ENCODE results near the gene CLEC20A. TPM values are rescaled to one million over a fixed set of nuclear protein-coding genes. Genes with fewer than 3 reads are reported as not detected.

CLEC20A gene
- total RNA-seq, 1 donor: 0.54 TPM

- no peak for DNase-seq (ENCODE audit: low read depth in 2 of 3, low spot score in 2 of 3)
Measured at GRCh38 chr1:178483251-178483957, 13.4 kb downstream of the CLEC20A start.

- DNase-seq (ENCODE audit: low read depth in 2 of 3, low spot score in 2 of 3): no peak
Measured at GRCh38 chr1:178477841-178478240, 18.9 kb downstream of the CLEC20A start.

DNA sequence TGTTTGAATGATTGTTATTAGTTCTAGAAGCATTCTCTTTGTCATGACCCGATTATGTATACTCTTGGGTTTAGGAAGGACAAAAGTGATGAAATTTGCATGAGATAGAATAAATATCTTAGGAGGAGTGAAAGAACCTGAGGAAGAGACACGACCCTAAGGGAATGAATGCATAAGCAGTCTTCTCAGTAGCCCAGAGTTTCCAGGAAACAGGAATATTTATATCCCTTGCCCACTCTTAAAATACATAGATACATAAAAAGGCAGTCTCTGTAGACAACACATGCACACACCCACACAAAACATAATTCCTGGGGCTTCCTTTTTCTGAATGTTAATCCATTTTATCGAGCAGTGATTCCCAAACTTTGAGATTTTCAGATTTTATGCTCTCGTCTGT is 19.4 kb downstream of the CLEC20A start:
- DNase-seq (ENCODE audit: low read depth in 2 of 3, low spot score in 2 of 3): no peak

- no peak for DNase-seq (ENCODE audit: low read depth in 2 of 3, low spot score in 2 of 3)
Measured at GRCh38 chr1:178472531-178472930, 24.2 kb downstream of the CLEC20A start.

- DNase-seq (ENCODE audit: low read depth in 2 of 3, low spot score in 2 of 3): no peak
Measured at GRCh38 chr1:178470411-178470960, 26.3 kb downstream of the CLEC20A start.

DNA sequence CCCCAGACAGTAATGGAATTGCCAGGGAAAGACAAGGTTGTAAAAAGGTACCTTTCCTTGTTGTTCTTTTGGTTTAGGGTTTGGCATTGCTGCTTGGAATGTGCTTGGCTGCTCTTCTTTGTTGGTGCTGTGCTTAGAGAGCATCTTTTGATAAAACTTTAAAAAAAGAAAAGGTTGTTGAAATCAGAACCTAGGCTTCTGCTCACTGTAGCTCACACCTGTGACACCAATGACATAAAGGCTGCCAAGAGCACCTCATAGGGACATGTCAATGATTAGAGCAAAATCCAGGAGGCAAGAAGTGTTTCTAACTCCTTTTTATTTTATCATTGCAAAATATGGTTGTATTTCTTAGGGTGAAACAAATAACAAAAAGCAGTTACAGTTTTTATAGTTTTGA is 28.9 kb downstream of the CLEC20A start:
- DNase-seq (ENCODE audit: low read depth in 2 of 3, low spot score in 2 of 3): no peak

GRCh38 chr1:178465011-178465410 is 31.8 kb downstream of the CLEC20A start:
- DNase-seq (ENCODE audit: low read depth in 2 of 3, low spot score in 2 of 3): no peak

- DNase-seq (ENCODE audit: low read depth in 2 of 3, low spot score in 2 of 3): no peak
Measured at GRCh38 chr1:178464566-178464965, 32.2 kb downstream of the CLEC20A start.

GRCh38 chr1:178464141-178464540 is 32.6 kb downstream of the CLEC20A start:
- no peak for DNase-seq (ENCODE audit: low read depth in 2 of 3, low spot score in 2 of 3)

DNA sequence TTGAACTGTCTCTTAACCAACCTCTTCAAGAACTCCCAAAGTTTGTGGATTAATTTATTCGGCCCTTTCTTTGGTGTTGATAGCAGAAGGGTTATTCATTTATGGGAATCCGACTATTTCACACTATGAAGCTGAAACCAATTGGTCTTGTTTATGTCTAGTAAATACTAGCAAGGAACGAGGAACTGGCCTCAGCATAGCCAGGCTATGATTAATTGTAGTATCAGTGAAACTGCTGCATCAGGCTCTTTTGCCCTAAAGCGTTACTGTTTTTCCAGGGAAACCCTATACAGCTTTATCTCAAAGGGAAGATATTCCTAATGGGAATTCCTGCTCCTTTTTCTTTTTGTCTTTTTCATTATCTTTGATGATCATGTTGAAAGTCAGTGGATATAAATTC is 35.1 kb downstream of the CLEC20A start:
- DNase-seq (ENCODE audit: low read depth in 2 of 3, low spot score in 2 of 3): no peak

GRCh38 chr1:178461104-178461503 is 35.7 kb downstream of the CLEC20A start:
- DNase-seq (ENCODE audit: low read depth in 2 of 3, low spot score in 2 of 3): no peak

GRCh38 chr1:178458203-178458602 is 38.6 kb downstream of the CLEC20A start:
- DNase-seq (ENCODE audit: low read depth in 2 of 3, low spot score in 2 of 3): no peak

- DNase-seq (ENCODE audit: low read depth in 2 of 3, low spot score in 2 of 3): no peak
Measured at GRCh38 chr1:178457651-178458050, 39.1 kb downstream of the CLEC20A start.

- DNase-seq (ENCODE audit: low read depth in 2 of 3, low spot score in 2 of 3): no peak
Measured at GRCh38 chr1:178456472-178456871, 40.3 kb downstream of the CLEC20A start.

DNA sequence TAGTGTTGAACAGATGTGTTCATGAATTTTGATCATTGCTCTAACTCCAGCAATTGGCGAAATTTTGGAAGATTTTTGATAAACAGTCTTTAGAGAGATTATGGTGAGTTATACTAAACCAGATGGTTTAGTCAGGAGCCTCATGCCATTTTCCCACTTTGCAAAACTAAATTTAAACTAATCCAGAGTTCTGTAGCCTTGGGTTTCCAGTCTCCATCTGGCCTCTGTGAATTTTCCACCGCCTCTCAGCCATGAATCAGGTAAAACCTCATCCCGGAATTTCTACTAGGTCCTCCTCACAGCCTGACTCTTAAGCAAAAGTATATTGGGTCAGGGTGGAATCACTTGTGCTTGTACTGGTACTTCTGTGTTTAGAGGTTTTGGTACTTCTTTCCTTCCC is 44.8 kb downstream of the CLEC20A start:
- DNase-seq (ENCODE audit: low read depth in 2 of 3, low spot score in 2 of 3): no peak

DNA sequence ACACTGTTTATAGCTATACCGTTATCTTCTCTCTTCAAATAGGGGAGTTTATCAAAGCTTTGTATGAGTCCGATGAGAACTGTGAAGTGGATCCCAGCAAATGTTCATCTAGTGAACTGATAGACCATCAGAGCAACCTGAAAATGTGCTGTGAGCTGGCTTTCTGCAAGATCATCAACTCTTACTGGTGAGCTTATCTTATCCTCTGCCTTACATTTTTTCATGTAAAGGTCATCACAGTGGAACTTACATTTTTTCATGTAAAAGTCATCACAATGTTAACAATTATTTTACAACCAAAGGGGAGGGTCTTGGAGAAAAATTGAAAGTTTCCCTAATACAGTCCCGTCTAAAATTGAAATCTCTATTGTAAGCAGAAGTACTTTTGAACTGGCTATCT is 45.2 kb downstream of the CLEC20A start:
- DNase-seq (ENCODE audit: low read depth in 2 of 3, low spot score in 2 of 3): no peak

GRCh38 chr1:178450871-178451270 is 45.9 kb downstream of the CLEC20A start:
- no peak for DNase-seq (ENCODE audit: low read depth in 2 of 3, low spot score in 2 of 3)

GRCh38 chr1:178442925-178443324 is 53.8 kb downstream of the CLEC20A start:
- no peak for DNase-seq (ENCODE audit: low read depth in 2 of 3, low spot score in 2 of 3)

GRCh38 chr1:178438432-178438831 is 58.3 kb downstream of the CLEC20A start:
- DNase-seq (ENCODE audit: low read depth in 2 of 3, low spot score in 2 of 3): no peak

GRCh38 chr1:178436899-178437298 is 59.9 kb downstream of the CLEC20A start:
- DNase-seq (ENCODE audit: low read depth in 2 of 3, low spot score in 2 of 3): no peak

- no peak for DNase-seq (ENCODE audit: low read depth in 2 of 3, low spot score in 2 of 3)
Measured at GRCh38 chr1:178434899-178435435, 61.8 kb downstream of the CLEC20A start.

- DNase-seq (ENCODE audit: low read depth in 2 of 3, low spot score in 2 of 3): no peak
Measured at GRCh38 chr1:178434360-178434759, 62.4 kb downstream of the CLEC20A start.

All from hematopoietic multipotent progenitor cell (in vitro differentiated cells).